Measurements from ENCODE around the gene LIAS. TPM values are rescaled to one million over a fixed set of nuclear protein-coding genes. Genes with fewer than 3 reads are reported as not detected.

LIAS gene
- total and polyA plus RNA-seq, 2 experiments from 2014 or later: 16.3 to 19.0 TPM

DNA sequence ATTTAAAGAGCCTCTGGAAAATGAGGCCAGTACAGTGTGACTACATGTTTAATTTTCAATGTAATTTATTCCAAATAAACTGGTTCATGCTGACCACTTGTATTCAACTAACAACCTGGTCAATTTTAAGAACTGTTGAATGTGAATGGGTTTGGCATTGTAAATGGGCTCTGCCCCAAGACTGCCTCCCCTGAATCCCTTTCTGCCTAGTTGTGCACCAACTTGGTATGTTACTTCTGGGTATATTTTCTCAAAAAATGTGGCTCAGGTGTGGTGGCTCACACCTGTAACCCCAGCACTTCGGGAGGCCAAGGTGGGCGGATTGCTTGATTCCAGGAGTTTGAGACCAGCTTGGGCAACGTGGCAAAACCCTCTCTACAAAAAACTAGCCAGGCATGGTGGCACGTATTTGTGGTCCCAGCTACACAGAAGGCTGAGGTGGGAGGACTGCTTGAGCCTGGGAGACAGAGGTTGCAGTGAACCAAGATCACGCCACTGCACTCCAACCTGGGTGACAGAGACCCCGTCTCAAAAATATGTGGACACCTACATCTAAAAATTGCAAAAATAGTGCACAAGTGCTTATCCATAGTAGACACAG is 7.3 kb upstream of the LIAS start:
- TF ChIP-seq, protein P1, sequence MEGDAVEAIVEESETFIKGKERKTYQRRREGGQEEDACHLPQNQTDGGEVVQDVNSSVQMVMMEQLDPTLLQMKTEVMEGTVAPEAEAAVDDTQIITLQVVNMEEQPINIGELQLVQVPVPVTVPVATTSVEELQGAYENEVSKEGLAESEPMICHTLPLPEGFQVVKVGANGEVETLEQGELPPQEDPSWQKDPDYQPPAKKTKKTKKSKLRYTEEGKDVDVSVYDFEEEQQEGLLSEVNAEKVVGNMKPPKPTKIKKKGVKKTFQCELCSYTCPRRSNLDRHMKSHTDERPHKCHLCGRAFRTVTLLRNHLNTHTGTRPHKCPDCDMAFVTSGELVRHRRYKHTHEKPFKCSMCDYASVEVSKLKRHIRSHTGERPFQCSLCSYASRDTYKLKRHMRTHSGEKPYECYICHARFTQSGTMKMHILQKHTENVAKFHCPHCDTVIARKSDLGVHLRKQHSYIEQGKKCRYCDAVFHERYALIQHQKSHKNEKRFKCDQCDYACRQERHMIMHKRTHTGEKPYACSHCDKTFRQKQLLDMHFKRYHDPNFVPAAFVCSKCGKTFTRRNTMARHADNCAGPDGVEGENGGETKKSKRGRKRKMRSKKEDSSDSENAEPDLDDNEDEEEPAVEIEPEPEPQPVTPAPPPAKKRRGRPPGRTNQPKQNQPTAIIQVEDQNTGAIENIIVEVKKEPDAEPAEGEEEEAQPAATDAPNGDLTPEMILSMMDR (IDR thresholded peaks at IDR 0.05; ENCODE audit: low read depth, low read length): no peak
- Histone ChIP-seq H3K36me3 (peaks cover 50% of the 10 kb centered on the region), H3K27me3 (no peaks in the 10 kb centered on the region), H3K4me1 (ENCODE audit: low read depth) (no peaks in the 10 kb centered on the region), H3K27ac (no peak overlapping the region), H3K4me3 (no peak overlapping the region), H3K9me3 (ENCODE audit: low read depth) (no peaks in the 10 kb centered on the region)
- DNase-seq (ENCODE audit: low read depth in 1 of 2, low spot score in 1 of 2): no peak

DNA sequence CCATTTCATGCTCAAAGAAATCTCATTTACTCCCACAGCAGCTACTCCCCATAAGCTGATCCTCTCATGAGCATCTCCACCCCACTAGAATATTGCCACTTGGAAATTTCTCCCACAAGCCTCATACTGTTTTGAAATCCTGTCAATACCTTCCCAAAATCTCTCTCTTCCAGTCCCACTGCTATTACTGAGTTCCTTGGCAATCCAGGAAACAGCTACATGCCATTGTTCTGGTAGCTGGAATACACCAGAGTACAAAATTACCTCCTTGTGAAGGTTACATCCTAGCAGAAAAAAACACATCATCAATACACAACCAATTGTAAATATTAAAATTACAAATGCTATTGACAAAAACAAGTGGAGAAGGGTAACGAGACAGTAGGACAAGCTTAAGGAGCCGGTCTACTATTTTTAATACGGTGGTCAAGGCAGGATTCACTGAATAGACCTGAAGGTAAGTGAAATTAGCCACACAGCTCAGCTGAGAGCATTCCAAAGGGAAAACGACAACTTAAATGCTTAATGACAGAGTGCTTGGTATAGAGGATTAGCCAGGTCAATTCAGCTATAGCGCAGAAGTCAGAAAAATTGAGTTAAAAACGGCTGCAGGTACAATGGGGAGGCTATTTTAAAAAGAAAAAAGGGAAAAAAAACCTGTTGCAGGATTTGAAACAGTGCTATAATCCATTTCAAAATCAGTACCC is 6.5 kb upstream of the LIAS start:
- H3K27ac ChIP-seq: no peak overlapping the region
- no peak overlapping the region for H3K4me3 ChIP-seq

DNA sequence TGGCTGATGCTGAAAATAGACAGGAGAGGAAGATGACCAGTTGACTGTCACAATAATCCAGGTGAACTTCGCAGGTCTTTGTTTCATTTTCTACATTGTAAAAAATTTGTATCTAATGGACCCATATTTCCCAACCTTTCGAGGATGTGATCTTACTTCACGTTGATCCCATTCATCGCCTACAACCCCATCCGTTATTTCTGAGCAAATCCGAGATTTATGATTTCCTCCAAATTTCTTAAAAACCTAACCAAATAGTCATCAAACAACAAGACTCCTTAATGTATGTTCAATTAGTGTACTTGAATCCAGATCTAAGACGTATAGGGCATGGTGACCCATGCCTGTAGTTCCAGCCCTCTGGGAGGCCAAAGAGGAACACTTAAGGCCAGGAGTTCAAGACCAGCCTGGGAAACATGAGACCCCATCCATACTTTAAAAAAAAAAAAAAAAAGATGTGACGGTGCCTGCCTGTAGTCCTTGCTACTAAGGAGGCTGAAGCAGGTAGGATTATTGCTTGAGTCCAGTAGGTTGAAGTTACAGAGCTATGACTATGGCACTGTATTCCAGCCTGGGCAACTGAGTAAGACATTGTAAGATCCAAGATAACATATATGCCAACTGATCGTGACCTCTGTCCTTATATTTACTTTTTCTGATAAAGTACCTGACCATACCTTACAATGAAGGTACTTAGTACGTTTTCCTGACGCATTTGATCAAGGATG is 5.8 kb upstream of the LIAS start:
- no peak for DNase-seq (ENCODE audit: low read depth in 1 of 2, low spot score in 1 of 2)
- Histone ChIP-seq H3K9me3 (ENCODE audit: low read depth) (no peaks in the 10 kb centered on the region), H3K27me3 (no peaks in the 10 kb centered on the region), H3K36me3 (peaks cover 60% of the 10 kb centered on the region), H3K27ac (no peak overlapping the region), H3K4me3 (no peak overlapping the region), H3K4me1 (ENCODE audit: low read depth) (peaks cover 13% of the 10 kb centered on the region)
- TF ChIP-seq, protein P1 (IDR thresholded peaks at IDR 0.05; ENCODE audit: low read depth, low read length): no peak

More for the DNA sequence above, 6.5 kb upstream of the LIAS start:
- TF ChIP-seq, protein P1 (IDR thresholded peaks at IDR 0.05; ENCODE audit: low read depth, low read length): no peak
- no peaks in the 10 kb centered on the region for H3K27me3 ChIP-seq
- no peak for DNase-seq (ENCODE audit: low read depth in 1 of 2, low spot score in 1 of 2)
- peaks cover 56% of the 10 kb centered on the region for H3K36me3 ChIP-seq
- H3K9me3 ChIP-seq (ENCODE audit: low read depth): no peaks in the 10 kb centered on the region
- peaks cover 7% of the 10 kb centered on the region for H3K4me1 ChIP-seq (ENCODE audit: low read depth)

DNA sequence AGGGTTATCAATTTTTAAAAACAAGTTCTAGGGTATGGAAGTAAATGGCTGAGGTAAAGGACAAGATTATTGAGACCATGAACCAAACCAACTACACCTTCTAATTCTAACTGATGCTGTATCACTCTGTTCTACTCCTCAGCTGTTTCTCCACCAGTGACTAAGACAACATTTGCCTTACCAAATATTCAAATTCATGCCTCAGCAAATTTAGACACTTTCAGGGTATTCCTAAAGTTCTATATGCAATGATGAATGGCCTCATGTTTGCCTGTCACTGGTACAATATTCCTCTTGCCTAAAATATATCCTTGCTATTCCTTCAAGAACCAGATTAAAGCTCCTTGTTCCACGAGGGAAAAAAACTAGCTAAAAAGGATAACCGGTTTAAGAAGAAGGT is 5.1 kb upstream of the LIAS start:
- Histone ChIP-seq H3K27ac (no peak overlapping the region), H3K4me1 (ENCODE audit: low read depth) (peaks cover 13% of the 10 kb centered on the region), H3K27me3 (no peaks in the 10 kb centered on the region), H3K9me3 (ENCODE audit: low read depth) (no peaks in the 10 kb centered on the region), H3K36me3 (peaks cover 60% of the 10 kb centered on the region), H3K4me3 (no peak overlapping the region)
- TF ChIP-seq, protein P1 (IDR thresholded peaks at IDR 0.05; ENCODE audit: low read depth, low read length): no peak
- no peak for DNase-seq (ENCODE audit: low read depth in 1 of 2, low spot score in 1 of 2)

DNA sequence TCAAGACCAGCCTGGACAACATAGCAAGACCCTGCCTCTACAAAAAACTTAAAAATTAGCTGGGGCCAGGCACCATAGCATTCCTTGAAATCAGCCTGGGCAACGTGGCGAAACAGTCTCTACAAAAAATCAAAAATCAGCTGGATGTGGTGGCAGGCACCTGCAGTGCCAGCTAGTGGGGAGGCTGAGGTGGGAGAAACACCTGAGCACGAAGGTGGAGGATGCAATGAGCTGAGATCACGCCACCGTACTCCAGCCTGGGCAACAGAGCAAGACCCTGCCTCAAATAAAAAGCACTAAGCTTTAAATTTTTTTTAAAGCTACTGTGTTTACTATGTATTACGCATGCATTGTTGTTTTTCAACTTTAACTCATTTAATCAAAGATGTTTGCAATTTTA is 3.4 kb upstream of the LIAS start:
- H3K36me3 ChIP-seq: peaks cover 60% of the 10 kb centered on the region

More for the DNA sequence above, 3.4 kb upstream of the LIAS start:
- TF ChIP-seq, protein P1 (IDR thresholded peaks at IDR 0.05; ENCODE audit: low read depth, low read length): no peak
- Histone ChIP-seq H3K9me3 (ENCODE audit: low read depth) (no peaks in the 10 kb centered on the region), H3K4me1 (ENCODE audit: low read depth) (peaks cover 13% of the 10 kb centered on the region), H3K27me3 (no peaks in the 10 kb centered on the region), H3K27ac (no peak overlapping the region), H3K4me3 (no peak overlapping the region)
- no peak for DNase-seq (ENCODE audit: low read depth in 1 of 2, low spot score in 1 of 2)

Data from cardiac muscle cell (in vitro differentiated cells and primary cell).